Measurements from ENCODE around the gene GALM.
"Not testable (repeated sequence)": the region's sequence is repeated elsewhere in the genome, so short reads cannot be mapped to it uniquely, and the experiment has no call there.

Gene GALM

GRCh38 chr2:38712413-38712812, 46.5 kb downstream of the GALM start:
- Histone ChIP-seq H3K4me3 (ENCODE audit: low read length) (no peak overlapping the region), H2AK5ac (ENCODE audit: low read length) (no peak overlapping the region), H3K18ac (ENCODE audit: low read length) (no peak overlapping the region), H2BK15ac (replicated peaks; ENCODE audit: low read depth) (no peak overlapping the region), H3K79me2 (ENCODE audit: control insufficient read depth, insufficient read depth, low read length) (no peaks in the 10 kb centered on the region), H3K56ac (ENCODE audit: low read length) (no peak overlapping the region), H3K79me1 (ENCODE audit: low read length) (no peaks in the 10 kb centered on the region), H3K4me1 (ENCODE audit: control insufficient read depth, low read depth, low read length) (peaks cover 19% of the 10 kb centered on the region), H2BK5ac (ENCODE audit: low read length) (no peak overlapping the region), H3K27me3 (ENCODE audit: insufficient read depth, low read length, poor library complexity) (no peaks in the 10 kb centered on the region), H3K27ac (ENCODE audit: low read depth, low read length) (peak overlapping the region; percentile 33), H3K36me3 (ENCODE audit: control insufficient read depth, insufficient read depth, low read length) (peaks cover 1% of the 10 kb centered on the region), H4K8ac (ENCODE audit: low read depth, low read length) (no peak overlapping the region), H2BK120ac (ENCODE audit: low read depth, low read length) (no peak overlapping the region), H3K23ac (ENCODE audit: low read length) (no peak overlapping the region), H4K5ac (ENCODE audit: low read length) (no peak overlapping the region), H3K4me2 (ENCODE audit: low read length) (no peak overlapping the region), H3K9ac (ENCODE audit: low read length) (no peak overlapping the region), H3K4ac (ENCODE audit: low read depth, low read length) (no peak overlapping the region)
- DNase-seq, result peak; percentile 83
- no CpG with 5 or more reads among the region's 7 CpGs for WGBS (ENCODE audit: extremely low coverage, insufficient coverage, low lambda C conversion rate)

GRCh38 chr2:38712871-38713270, 47.0 kb downstream of the GALM start:
- no peak overlapping the region for H4K5ac ChIP-seq (ENCODE audit: low read length)
- H3K4me1 ChIP-seq (ENCODE audit: control insufficient read depth, low read depth, low read length), result peaks cover 19% of the 10 kb centered on the region
- no peak overlapping the region for H2AK5ac ChIP-seq (ENCODE audit: low read length)
- H3K4ac ChIP-seq (ENCODE audit: low read depth, low read length), result peak overlapping the region; percentile 0
- peak; percentile 63 for DNase-seq
- H3K4me2 ChIP-seq (ENCODE audit: low read length), result no peak overlapping the region
- H3K27me3 ChIP-seq (ENCODE audit: insufficient read depth, low read length, poor library complexity), result no peaks in the 10 kb centered on the region
- peak overlapping the region; percentile 10 for H3K56ac ChIP-seq (ENCODE audit: low read length)
- H3K23ac ChIP-seq (ENCODE audit: low read length), result no peak overlapping the region
- WGBS (ENCODE audit: extremely low coverage, insufficient coverage, low lambda C conversion rate), result no CpG with 5 or more reads among the region's 4 CpGs
- H2BK120ac ChIP-seq (ENCODE audit: low read depth, low read length), result no peak overlapping the region
- H3K79me1 ChIP-seq (ENCODE audit: low read length), result no peaks in the 10 kb centered on the region
- H3K36me3 ChIP-seq (ENCODE audit: control insufficient read depth, insufficient read depth, low read length), result peaks cover 1% of the 10 kb centered on the region
- H2BK5ac ChIP-seq (ENCODE audit: low read length), result no peak overlapping the region
- H2BK15ac ChIP-seq (replicated peaks; ENCODE audit: low read depth), result no peak overlapping the region
- no peak overlapping the region for H3K9ac ChIP-seq (ENCODE audit: low read length)
- no peak overlapping the region for H4K8ac ChIP-seq (ENCODE audit: low read depth, low read length)
- no peak overlapping the region for H3K18ac ChIP-seq (ENCODE audit: low read length)
- H3K79me2 ChIP-seq (ENCODE audit: control insufficient read depth, insufficient read depth, low read length), result no peaks in the 10 kb centered on the region
- peak overlapping the region; percentile 33 for H3K27ac ChIP-seq (ENCODE audit: low read depth, low read length)
- H3K4me3 ChIP-seq (ENCODE audit: low read length), result no peak overlapping the region

- Histone ChIP-seq H3K27me3 (ENCODE audit: insufficient read depth, low read length, poor library complexity) (no peaks in the 10 kb centered on the region), H3K4ac (ENCODE audit: low read depth, low read length) (peak overlapping the region; percentile 0), H3K79me2 (ENCODE audit: control insufficient read depth, insufficient read depth, low read length) (no peaks in the 10 kb centered on the region), H3K4me1 (ENCODE audit: control insufficient read depth, low read depth, low read length) (peaks cover 19% of the 10 kb centered on the region), H3K56ac (ENCODE audit: low read length) (peak overlapping the region; percentile 10), H3K27ac (ENCODE audit: low read depth, low read length) (peak overlapping the region; percentile 14), H3K9ac (ENCODE audit: low read length) (no peak overlapping the region), H4K8ac (ENCODE audit: low read depth, low read length) (no peak overlapping the region), H3K23ac (ENCODE audit: low read length) (no peak overlapping the region), H3K36me3 (ENCODE audit: control insufficient read depth, insufficient read depth, low read length) (peaks cover 1% of the 10 kb centered on the region), H3K4me3 (ENCODE audit: low read length) (no peak overlapping the region), H2BK5ac (ENCODE audit: low read length) (no peak overlapping the region), H3K4me2 (ENCODE audit: low read length) (no peak overlapping the region), H2BK120ac (ENCODE audit: low read depth, low read length) (no peak overlapping the region), H3K79me1 (ENCODE audit: low read length) (no peaks in the 10 kb centered on the region), H3K18ac (ENCODE audit: low read length) (no peak overlapping the region), H2AK5ac (ENCODE audit: low read length) (no peak overlapping the region), H4K5ac (ENCODE audit: low read length) (no peak overlapping the region), H2BK15ac (replicated peaks; ENCODE audit: low read depth) (no peak overlapping the region)
- WGBS (ENCODE audit: extremely low coverage, insufficient coverage, low lambda C conversion rate), result no CpG with 5 or more reads among the region's 3 CpGs
- no peak for DNase-seq
Observed at GRCh38 chr2:38713338-38713737, 47.4 kb downstream of the GALM start.

GRCh38 chr2:38714941-38715340, 49.0 kb downstream of the GALM start:
- not testable (repeated sequence) for H3K36me3 ChIP-seq (ENCODE audit: control insufficient read depth, insufficient read depth, low read length); H3K79me2 ChIP-seq (ENCODE audit: control insufficient read depth, insufficient read depth, low read length); H3K56ac ChIP-seq (ENCODE audit: low read length); H2BK5ac ChIP-seq (ENCODE audit: low read length); DNase-seq; H3K4me3 ChIP-seq (ENCODE audit: low read length); H3K4ac ChIP-seq (ENCODE audit: low read depth, low read length); H3K9ac ChIP-seq (ENCODE audit: low read length); H3K27ac ChIP-seq (ENCODE audit: low read depth, low read length); H3K79me1 ChIP-seq (ENCODE audit: low read length); H2BK15ac ChIP-seq (replicated peaks; ENCODE audit: low read depth); H3K27me3 ChIP-seq (ENCODE audit: insufficient read depth, low read length, poor library complexity); H4K8ac ChIP-seq (ENCODE audit: low read depth, low read length); H3K4me2 ChIP-seq (ENCODE audit: low read length); H3K23ac ChIP-seq (ENCODE audit: low read length); H4K5ac ChIP-seq (ENCODE audit: low read length); H2AK5ac ChIP-seq (ENCODE audit: low read length); H3K18ac ChIP-seq (ENCODE audit: low read length); H2BK120ac ChIP-seq (ENCODE audit: low read depth, low read length)
- H3K4me1 ChIP-seq (ENCODE audit: control insufficient read depth, low read depth, low read length), result peaks cover 10% of the 10 kb centered on the region
- no CpG with 5 or more reads among the region's 1 CpG for WGBS (ENCODE audit: extremely low coverage, insufficient coverage, low lambda C conversion rate)

GRCh38 chr2:38716185-38716584, 50.3 kb downstream of the GALM start:
- Histone ChIP-seq H3K56ac (ENCODE audit: low read length) (no peak overlapping the region), H3K4me2 (ENCODE audit: low read length) (no peak overlapping the region), H3K27ac (ENCODE audit: low read depth, low read length) (no peak overlapping the region), H3K18ac (ENCODE audit: low read length) (no peak overlapping the region), H3K4me3 (ENCODE audit: low read length) (no peak overlapping the region), H3K79me2 (ENCODE audit: control insufficient read depth, insufficient read depth, low read length) (no peaks in the 10 kb centered on the region), H3K36me3 (ENCODE audit: control insufficient read depth, insufficient read depth, low read length) (peaks cover 1% of the 10 kb centered on the region), H2BK5ac (ENCODE audit: low read length) (no peak overlapping the region), H4K5ac (ENCODE audit: low read length) (no peak overlapping the region), H3K23ac (ENCODE audit: low read length) (no peak overlapping the region), H2AK5ac (ENCODE audit: low read length) (no peak overlapping the region), H3K9ac (ENCODE audit: low read length) (no peak overlapping the region), H2BK120ac (ENCODE audit: low read depth, low read length) (no peak overlapping the region), H3K4me1 (ENCODE audit: control insufficient read depth, low read depth, low read length) (peaks cover 10% of the 10 kb centered on the region), H4K8ac (ENCODE audit: low read depth, low read length) (no peak overlapping the region), H3K27me3 (ENCODE audit: insufficient read depth, low read length, poor library complexity) (no peaks in the 10 kb centered on the region), H3K4ac (ENCODE audit: low read depth, low read length) (no peak overlapping the region), H3K79me1 (ENCODE audit: low read length) (peaks cover 2% of the 10 kb centered on the region), H2BK15ac (replicated peaks; ENCODE audit: low read depth) (no peak overlapping the region)
- no CpG with 5 or more reads among the region's 6 CpGs for WGBS (ENCODE audit: extremely low coverage, insufficient coverage, low lambda C conversion rate)
- DNase-seq, result no peak

GRCh38 chr2:38718601-38719000, 52.7 kb downstream of the GALM start:
- Histone ChIP-seq H2BK5ac (ENCODE audit: low read length) (no peak overlapping the region), H3K23ac (ENCODE audit: low read length) (no peak overlapping the region), H4K5ac (ENCODE audit: low read length) (no peak overlapping the region), H3K9ac (ENCODE audit: low read length) (no peak overlapping the region), H3K79me2 (ENCODE audit: control insufficient read depth, insufficient read depth, low read length) (no peaks in the 10 kb centered on the region), H3K79me1 (ENCODE audit: low read length) (peaks cover 2% of the 10 kb centered on the region), H3K56ac (ENCODE audit: low read length) (no peak overlapping the region), H3K4me3 (ENCODE audit: low read length) (no peak overlapping the region), H3K4ac (ENCODE audit: low read depth, low read length) (no peak overlapping the region), H3K4me1 (ENCODE audit: control insufficient read depth, low read depth, low read length) (peaks cover 3% of the 10 kb centered on the region), H2BK120ac (ENCODE audit: low read depth, low read length) (no peak overlapping the region), H3K36me3 (ENCODE audit: control insufficient read depth, insufficient read depth, low read length) (no peaks in the 10 kb centered on the region), H3K18ac (ENCODE audit: low read length) (no peak overlapping the region), H3K27ac (ENCODE audit: low read depth, low read length) (no peak overlapping the region), H2AK5ac (ENCODE audit: low read length) (no peak overlapping the region), H2BK15ac (replicated peaks; ENCODE audit: low read depth) (no peak overlapping the region), H4K8ac (ENCODE audit: low read depth, low read length) (no peak overlapping the region), H3K27me3 (ENCODE audit: insufficient read depth, low read length, poor library complexity) (no peaks in the 10 kb centered on the region), H3K4me2 (ENCODE audit: low read length) (no peak overlapping the region)
- no peak for DNase-seq
- no CpG with 5 or more reads among the region's 4 CpGs for WGBS (ENCODE audit: extremely low coverage, insufficient coverage, low lambda C conversion rate)
